Raji (cell line): Measurements from ENCODE around the gene KRT38.

Source experiments
- POLR2A ChIP-seq: IDR thresholded peaks from 2 replicates; pipeline ENCODE4 v1.6.1; 2011; ENCODE audit warnings: low read depth, low read length, control low read depth; ENCODE audit not compliant: insufficient read depth

The KRT38 gene

GRCh38 chr17:41417127-41417526 lies 23.7 kb downstream of the KRT38 start:
- TF ChIP-seq POLR2A = no peak

- no peak for TF ChIP-seq POLR2A
Measured at GRCh38 chr17:41416479-41416878, 24.3 kb downstream of the KRT38 start.

- no peak for TF ChIP-seq POLR2A
Measured at GRCh38 chr17:41415833-41416335, 24.9 kb downstream of the KRT38 start.

- TF ChIP-seq POLR2A = no peak
Measured at GRCh38 chr17:41415411-41415810, 25.4 kb downstream of the KRT38 start.

GRCh38 chr17:41413982-41414381 lies 26.8 kb downstream of the KRT38 start:
- TF ChIP-seq POLR2A = no peak

GRCh38 chr17:41413353-41413957 lies 27.3 kb downstream of the KRT38 start:
- no peak for TF ChIP-seq POLR2A

- no peak for TF ChIP-seq POLR2A
Measured at GRCh38 chr17:41411072-41411840, 29.5 kb downstream of the KRT38 start.

GRCh38 chr17:41407226-41407625 lies 33.6 kb downstream of the KRT38 start:
- no peak for TF ChIP-seq POLR2A

GRCh38 chr17:41406205-41406604 lies 34.6 kb downstream of the KRT38 start:
- no peak for TF ChIP-seq POLR2A

GRCh38 chr17:41404024-41404671 lies 36.6 kb downstream of the KRT38 start:
- no peak for TF ChIP-seq POLR2A

- no peak for TF ChIP-seq POLR2A
Measured at GRCh38 chr17:41403404-41404023, 37.3 kb downstream of the KRT38 start.

GRCh38 chr17:41402161-41402560 lies 38.6 kb downstream of the KRT38 start:
- no peak for TF ChIP-seq POLR2A

- no peak for TF ChIP-seq POLR2A
Measured at GRCh38 chr17:41396996-41397660, 43.7 kb downstream of the KRT38 start, which contains the start of gene KRT31. Gene KRT31, minus strand, starts transcription at chr17:41397608. Its CDS starts 69 bp downstream, at chr17:41397539.

GRCh38 chr17:41396340-41396739 lies 44.4 kb downstream of the KRT38 start:
- no peak for TF ChIP-seq POLR2A

GRCh38 chr17:41395611-41396010 lies 45.2 kb downstream of the KRT38 start:
- no peak for TF ChIP-seq POLR2A
